CD14-positive monocyte (primary cell): ENCODE results near the gene CHIT1. TPM values are rescaled to one million over a fixed set of nuclear protein-coding genes. Genes with fewer than 3 reads are reported as not detected.

Experiments
- DNase-seq, 3 donors: peaks; one replicate each; pipeline ENCODE4 v3.0.0-alpha.2; 2011 to 2022
- H2AFZ ChIP-seq: 2 replicates; pipeline ENCODE4 v1.6.0; 2012; ENCODE audit warnings: mild to moderate bottlenecking, low read depth, low read length, inconsistent platforms; ENCODE audit not compliant: insufficient read depth, poor library complexity, severe bottlenecking
- H3K27ac ChIP-seq, 2 donors: 1 replicate in 1 of 2; 2 replicates in 1 of 2; pipeline ENCODE4 v1.5.1; 2012 to 2013; ENCODE audit warnings: low read length in 2 of 2, control low read depth in 1 of 2, inconsistent platforms in 1 of 2, low read depth in 1 of 2, mild to moderate bottlenecking in 1 of 2
- H3K27me3 ChIP-seq, 2 donors: one replicate each; pipeline versions ENCODE4 v1.6.0 to v1.6.1; 2011 to 2013; ENCODE audit warnings: low read length in 2 of 2; ENCODE audit not compliant: control insufficient read depth in 2 of 2, insufficient read depth in 2 of 2
- H3K36me3 ChIP-seq, 2 donors: replicated peaks in 1 of 2; 1 replicate in 1 of 2; 2 replicates in 1 of 2; pipeline versions ENCODE4 v1.5.1 to v1.6.1; 2012 to 2013; ENCODE audit warnings: low read length in 2 of 2, control low read depth in 1 of 2, inconsistent platforms in 1 of 2, mild to moderate bottlenecking in 1 of 2; ENCODE audit not compliant: insufficient read depth in 2 of 2, control insufficient read depth in 1 of 2
- H3K4me1 ChIP-seq, 2 donors: 1 replicate in 1 of 2; 2 replicates in 1 of 2; pipeline versions ENCODE4 v1.5.1 to v1.6.1; 2012 to 2013; ENCODE audit warnings: low read length in 2 of 2, control low read depth in 1 of 2, inconsistent platforms in 1 of 2, mild to moderate bottlenecking in 1 of 2, moderate library complexity in 1 of 2; ENCODE audit not compliant: insufficient read depth in 2 of 2, control insufficient read depth in 1 of 2
- H3K4me2 ChIP-seq: replicated peaks from 2 replicates; pipeline ENCODE3; 2012; ENCODE audit warnings: low read length, moderate library complexity, mild to moderate bottlenecking; ENCODE audit not compliant: poor library complexity, severe bottlenecking; ENCODE audit errors: extremely low read depth
- H3K4me3 ChIP-seq, 3 experiments: fragments of 200-600 bp in 1 of 3; sonication (generic) in 1 of 3; replicated peaks in 1 of 3; 1 replicate in 2 of 3; 2 replicates in 1 of 3; pipeline ENCODE4 v1.5.1; 2011 to 2013; ENCODE audit warnings: low read length in 3 of 3, mild to moderate bottlenecking in 3 of 3, control low read depth in 2 of 3, low read depth in 2 of 3, inconsistent platforms in 1 of 3, moderate library complexity in 1 of 3
- H3K79me2 ChIP-seq: 2 replicates; pipeline ENCODE4 v1.6.0; 2012; ENCODE audit warnings: mild to moderate bottlenecking, control low read depth, inconsistent platforms, low read length, moderate library complexity; ENCODE audit not compliant: insufficient read depth
- H3K9ac ChIP-seq: 2 replicates; pipeline ENCODE4 v1.6.0; 2017; ENCODE audit warnings: low read length, mild to moderate bottlenecking; ENCODE audit not compliant: insufficient read depth, poor library complexity, severe bottlenecking
- H3K9me3 ChIP-seq, 2 donors: replicated peaks in 1 of 2; 1 replicate in 1 of 2; 2 replicates in 1 of 2; pipeline versions ENCODE4 v1.5.1 to v1.6.1; 2012 to 2013; ENCODE audit warnings: low read length in 2 of 2, control low read depth in 1 of 2; ENCODE audit not compliant: control insufficient read depth in 1 of 2, insufficient read depth in 1 of 2
- H4K20me1 ChIP-seq: 2 replicates; pipeline ENCODE4 v1.6.0; 2012; ENCODE audit warnings: mild to moderate bottlenecking, low read length, control low read depth, moderate library complexity; ENCODE audit not compliant: insufficient read depth
- H3K27ac Mint-ChIP-seq, 7 donors: one replicate each; pipeline ENCODE4 v1.8.0; 2020; ENCODE audit warnings: mild to moderate bottlenecking in 7 of 7, mixed read lengths in 7 of 7, moderate library complexity in 6 of 7, inconsistent platforms in 2 of 7
- H3K27me3 Mint-ChIP-seq, 3 donors: one replicate each; pipeline ENCODE4 v1.8.0; 2021 to 2022; ENCODE audit warnings: low read depth in 3 of 3, mild to moderate bottlenecking in 3 of 3, mixed read lengths in 3 of 3, moderate library complexity in 3 of 3, inconsistent platforms in 1 of 3
- H3K36me3 Mint-ChIP-seq, 2 donors: one replicate each; pipeline ENCODE4 v1.8.0; 2020; ENCODE audit warnings: mixed read lengths in 2 of 2, inconsistent platforms in 1 of 2, mild to moderate bottlenecking in 1 of 2
- H3K4me1 Mint-ChIP-seq: one replicate; pipeline ENCODE4 v1.8.0; 2020; ENCODE audit warnings: mild to moderate bottlenecking, mixed read lengths
- H3K4me3 Mint-ChIP-seq, 2 donors: one replicate each; pipeline ENCODE4 v1.8.0; 2020; ENCODE audit warnings: mild to moderate bottlenecking in 2 of 2, mixed read lengths in 2 of 2, moderate library complexity in 1 of 2
- H3K9me3 Mint-ChIP-seq, 7 donors: one replicate each; pipeline ENCODE4 v1.8.0; 2020 to 2022; ENCODE audit warnings: mixed read lengths in 7 of 7, mild to moderate bottlenecking in 6 of 7, moderate library complexity in 6 of 7, inconsistent platforms in 2 of 7
- WGBS: methylation state at CpG from one replicate; pipeline ENCODE4 v1.1.5; 2013; ENCODE audit warnings: missing lambda C conversion rate; ENCODE audit not compliant: insufficient coverage; 5-methylcytosine and 5-hydroxymethylcytosine counted together
- intact Hi-C, 2 donors: fragments of 100-400 bp; cut with micrococcal nuclease; formaldehyde crosslinking; loops; one replicate each; pipeline versions ENCODE4 v1.15.0 to v1.15.1; 2023
- polyA plus RNA-seq, 3 donors: library from polyadenylated mRNA; depleted of rRNA in 1 of 3; unstranded in 2 of 3; stranded (reverse) in 1 of 3; fragments of 300-500 nt in 2 of 3; fragments of >200 nt in 1 of 3; fragmentation: Illumina TruSeq in 2 of 3; gene quantifications; 1 replicate in 2 of 3; 2 replicates in 1 of 3; pipeline ENCODE4 v1.2.3, GENCODE V29; 2012 to 2021
- TF ChIP-seq, protein P1 (sequence below): fragments of 200-600 bp; IDR thresholded peaks from one replicate; pipeline ENCODE4 v1.8.0; 2022; ENCODE audit warnings: antibody characterized with exemption, mild to moderate bottlenecking

Gene CHIT1
- polyA plus RNA-seq, 3 donors = 0.08 to 0.51 TPM; not detected in 1

- Histone ChIP-seq H3K4me1 (peaks cover 38 to 46% of the 10 kb centered on the region in 2 donors), H3K27me3 (no peaks in the 10 kb centered on the region), H3K9me3 (no peaks in the 10 kb centered on the region), H3K9ac (no peak within 1 kb of the TSS), H4K20me1 (no peaks in the 10 kb centered on the region), H3K36me3 (no peaks in the 10 kb centered on the region), H3K4me2 (peak within 1 kb of the TSS; percentile 10), H3K79me2 (no peaks in the 10 kb centered on the region), H3K27ac (no peak within 1 kb of the TSS), H3K4me3 (no peak within 1 kb of the TSS), H2AFZ (no peak within 1 kb of the TSS)
- TF ChIP-seq, protein P1, sequence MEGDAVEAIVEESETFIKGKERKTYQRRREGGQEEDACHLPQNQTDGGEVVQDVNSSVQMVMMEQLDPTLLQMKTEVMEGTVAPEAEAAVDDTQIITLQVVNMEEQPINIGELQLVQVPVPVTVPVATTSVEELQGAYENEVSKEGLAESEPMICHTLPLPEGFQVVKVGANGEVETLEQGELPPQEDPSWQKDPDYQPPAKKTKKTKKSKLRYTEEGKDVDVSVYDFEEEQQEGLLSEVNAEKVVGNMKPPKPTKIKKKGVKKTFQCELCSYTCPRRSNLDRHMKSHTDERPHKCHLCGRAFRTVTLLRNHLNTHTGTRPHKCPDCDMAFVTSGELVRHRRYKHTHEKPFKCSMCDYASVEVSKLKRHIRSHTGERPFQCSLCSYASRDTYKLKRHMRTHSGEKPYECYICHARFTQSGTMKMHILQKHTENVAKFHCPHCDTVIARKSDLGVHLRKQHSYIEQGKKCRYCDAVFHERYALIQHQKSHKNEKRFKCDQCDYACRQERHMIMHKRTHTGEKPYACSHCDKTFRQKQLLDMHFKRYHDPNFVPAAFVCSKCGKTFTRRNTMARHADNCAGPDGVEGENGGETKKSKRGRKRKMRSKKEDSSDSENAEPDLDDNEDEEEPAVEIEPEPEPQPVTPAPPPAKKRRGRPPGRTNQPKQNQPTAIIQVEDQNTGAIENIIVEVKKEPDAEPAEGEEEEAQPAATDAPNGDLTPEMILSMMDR = no peak
- 56% methylated on average over 4 of the region's 5 CpGs for WGBS
- Mint-ChIP-seq H3K27ac (peak within 1 kb of the TSS in 1 of 7 donors; percentile 11), H3K27me3 (peaks cover 7 to 16% (median 13%) of the 10 kb centered on the region in 3 donors), H3K4me3 (peak within 1 kb of the TSS in 1 of 2 donors; percentile 63), H3K36me3 (no peaks in the 10 kb centered on the region), H3K9me3 (peaks cover 0 to 3% (median 0%) of the 10 kb centered on the region in 7 donors), H3K4me1 (peaks cover 54% of the 10 kb centered on the region)
- DNase-seq = no peak
- intact Hi-C loops = loop anchor here in 1 of 2 donors (5.0 kb wide), 2 partner anchors 42 to 48 kb away; partner anchors contain the start of gene ADORA1
Observed at GRCh38 chr1:203175237-203175826, 54.1 kb downstream of the CHIT1 start, which contains the start of gene MYBPH. Gene MYBPH (minus strand): TSS chr1:203175826. CDS start chr1:203175755, 71 bp downstream.

DNA sequence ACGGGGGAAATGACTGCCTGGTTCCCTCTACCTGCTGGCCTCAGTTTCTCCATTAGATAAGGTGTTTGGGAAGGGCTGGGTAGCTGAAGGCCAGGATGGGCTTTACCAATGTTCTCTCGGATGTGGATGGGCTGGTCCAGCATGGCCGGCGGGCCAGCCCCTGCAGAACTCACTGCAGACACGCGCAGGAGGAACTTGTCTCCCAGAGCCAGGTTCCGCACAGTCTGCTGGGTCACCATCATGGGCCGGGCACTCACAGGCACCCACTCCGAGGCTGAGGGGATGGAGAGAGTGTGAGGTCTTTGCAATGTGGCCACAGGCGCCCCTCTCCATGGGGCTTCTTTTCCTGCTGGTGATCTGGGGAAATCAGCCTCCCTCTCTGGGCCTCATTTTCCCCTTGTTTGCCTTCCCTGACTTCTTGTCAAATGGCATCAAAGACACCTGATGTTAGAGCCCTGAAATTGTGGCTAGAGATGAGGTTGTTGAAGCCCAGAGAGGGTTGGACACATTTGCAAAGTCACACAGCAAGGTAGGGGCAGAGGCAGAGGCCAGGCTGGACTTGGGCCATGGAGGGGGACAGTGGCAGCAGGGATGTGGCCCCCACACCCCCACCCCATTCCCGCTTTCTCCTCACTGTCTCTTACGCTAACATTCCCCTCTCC lies 55.0 kb downstream of the CHIT1 start:
- Mint-ChIP-seq H3K27me3 (peaks cover 9 to 21% (median 14%) of the 10 kb centered on the region in 3 donors), H3K4me1 (peaks cover 54% of the 10 kb centered on the region), H3K36me3 (no peaks in the 10 kb centered on the region), H3K4me3 (peak overlapping the region in 1 of 2 donors; percentile 48), H3K27ac (no peak overlapping the region), H3K9me3 (peaks cover 0 to 3% (median 0%) of the 10 kb centered on the region in 7 donors)
- Histone ChIP-seq H3K4me3 (no peak overlapping the region), H4K20me1 (no peaks in the 10 kb centered on the region), H3K9me3 (no peaks in the 10 kb centered on the region), H2AFZ (no peak overlapping the region), H3K27ac (no peak overlapping the region), H3K27me3 (no peaks in the 10 kb centered on the region), H3K79me2 (no peaks in the 10 kb centered on the region), H3K4me2 (no peak overlapping the region), H3K4me1 (peaks cover 38 to 46% of the 10 kb centered on the region in 2 donors), H3K9ac (no peak overlapping the region), H3K36me3 (no peaks in the 10 kb centered on the region)
- no peak for DNase-seq
- WGBS = 86% methylated on average over 12 of the region's 12 CpGs
- intact Hi-C loops = loop anchor here in 1 of 2 donors (5.0 kb wide), 2 partner anchors 43 to 57 kb away; no protein-coding TSS in a partner anchor
- TF ChIP-seq, protein P1 = no peak
